Astrocyte of the cerebellum (primary cell): Measurements from ENCODE around the gene NCOA5.

Source experiments
- DNase-seq: peaks from one replicate; pipeline ENCODE4 v3.0.0-alpha.2; 2011; ENCODE audit warnings: low read depth
- H3K4me3 ChIP-seq: 2 replicates; pipeline ENCODE4 v1.5.1; 2011; ENCODE audit warnings: mild to moderate bottlenecking, low read depth, low read length, moderate library complexity
- in situ Hi-C: cut with HindIII; loops from 2 replicates; pipeline ENCODE4 v1.10.0; 2017; ENCODE audit warnings: low sequenced_read_pairs
- TF ChIP-seq, protein P1 (sequence below): IDR thresholded peaks from 2 replicates; pipeline ENCODE4 v1.5.1; 2012; ENCODE audit warnings: low read length, low read depth, moderate library complexity, mild to moderate bottlenecking; ENCODE audit errors: missing control alignments

Gene NCOA5

DNA sequence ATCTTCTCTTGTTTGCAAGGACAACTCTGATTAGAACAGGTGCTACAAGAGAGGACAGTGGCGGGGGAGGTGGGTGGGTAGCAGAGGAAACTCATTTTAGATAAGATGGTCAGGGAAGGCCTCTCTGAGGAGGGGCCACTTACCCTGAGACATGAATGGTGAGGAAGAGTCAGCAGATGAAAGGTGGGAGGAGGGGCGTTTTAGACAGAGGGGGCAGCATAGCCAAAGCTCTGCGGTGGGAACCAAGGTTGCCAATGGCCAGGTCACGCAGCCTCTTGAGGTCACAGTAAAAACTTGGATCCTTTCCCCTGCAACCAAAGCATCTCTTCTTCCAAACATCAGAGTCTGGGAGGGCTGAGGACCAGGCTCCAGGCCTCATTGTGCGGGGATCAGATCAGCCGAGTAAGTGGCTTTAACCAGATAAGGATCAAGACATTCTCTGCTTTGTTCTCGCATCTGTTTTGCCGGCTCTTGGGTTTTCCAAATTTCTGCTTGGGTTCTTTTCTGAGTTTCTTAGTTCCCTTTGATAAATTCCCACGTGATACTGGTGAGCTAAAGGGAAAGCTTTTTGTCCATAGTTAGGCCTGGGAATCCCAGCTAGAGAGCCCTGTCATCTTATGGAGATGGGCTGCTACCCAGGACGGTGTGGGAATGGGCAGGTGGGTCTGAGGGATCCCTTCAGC, 22.8 kb upstream of the NCOA5 start:
- DNase-seq, result no peak
- no peak overlapping the region for H3K4me3 ChIP-seq
- in situ Hi-C loops, result no loop called here
- TF ChIP-seq, protein P1, sequence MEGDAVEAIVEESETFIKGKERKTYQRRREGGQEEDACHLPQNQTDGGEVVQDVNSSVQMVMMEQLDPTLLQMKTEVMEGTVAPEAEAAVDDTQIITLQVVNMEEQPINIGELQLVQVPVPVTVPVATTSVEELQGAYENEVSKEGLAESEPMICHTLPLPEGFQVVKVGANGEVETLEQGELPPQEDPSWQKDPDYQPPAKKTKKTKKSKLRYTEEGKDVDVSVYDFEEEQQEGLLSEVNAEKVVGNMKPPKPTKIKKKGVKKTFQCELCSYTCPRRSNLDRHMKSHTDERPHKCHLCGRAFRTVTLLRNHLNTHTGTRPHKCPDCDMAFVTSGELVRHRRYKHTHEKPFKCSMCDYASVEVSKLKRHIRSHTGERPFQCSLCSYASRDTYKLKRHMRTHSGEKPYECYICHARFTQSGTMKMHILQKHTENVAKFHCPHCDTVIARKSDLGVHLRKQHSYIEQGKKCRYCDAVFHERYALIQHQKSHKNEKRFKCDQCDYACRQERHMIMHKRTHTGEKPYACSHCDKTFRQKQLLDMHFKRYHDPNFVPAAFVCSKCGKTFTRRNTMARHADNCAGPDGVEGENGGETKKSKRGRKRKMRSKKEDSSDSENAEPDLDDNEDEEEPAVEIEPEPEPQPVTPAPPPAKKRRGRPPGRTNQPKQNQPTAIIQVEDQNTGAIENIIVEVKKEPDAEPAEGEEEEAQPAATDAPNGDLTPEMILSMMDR, result no peak

DNA sequence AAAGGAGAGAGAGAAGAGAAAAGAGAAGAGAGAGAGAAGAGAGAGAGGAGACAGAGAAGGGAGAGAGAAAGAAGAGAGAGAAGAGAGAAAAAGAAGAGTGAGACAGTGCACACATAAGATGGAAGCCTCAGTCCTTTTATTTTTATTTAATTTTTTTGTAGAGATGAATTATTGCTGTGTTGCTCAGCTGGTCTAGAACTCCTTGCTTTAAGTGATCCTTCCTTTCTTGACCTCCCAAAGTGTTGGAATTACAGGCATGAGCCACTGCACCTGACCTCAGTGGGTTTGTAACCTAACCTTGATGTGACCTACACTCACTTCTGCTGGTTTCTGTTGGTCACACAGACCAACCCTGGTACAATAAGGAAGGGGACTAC, 22.1 kb upstream of the NCOA5 start:
- H3K4me3 ChIP-seq, result no peak overlapping the region
- DNase-seq, result no peak
- in situ Hi-C loops, result no loop called here
- TF ChIP-seq, protein P1, result no peak

DNA sequence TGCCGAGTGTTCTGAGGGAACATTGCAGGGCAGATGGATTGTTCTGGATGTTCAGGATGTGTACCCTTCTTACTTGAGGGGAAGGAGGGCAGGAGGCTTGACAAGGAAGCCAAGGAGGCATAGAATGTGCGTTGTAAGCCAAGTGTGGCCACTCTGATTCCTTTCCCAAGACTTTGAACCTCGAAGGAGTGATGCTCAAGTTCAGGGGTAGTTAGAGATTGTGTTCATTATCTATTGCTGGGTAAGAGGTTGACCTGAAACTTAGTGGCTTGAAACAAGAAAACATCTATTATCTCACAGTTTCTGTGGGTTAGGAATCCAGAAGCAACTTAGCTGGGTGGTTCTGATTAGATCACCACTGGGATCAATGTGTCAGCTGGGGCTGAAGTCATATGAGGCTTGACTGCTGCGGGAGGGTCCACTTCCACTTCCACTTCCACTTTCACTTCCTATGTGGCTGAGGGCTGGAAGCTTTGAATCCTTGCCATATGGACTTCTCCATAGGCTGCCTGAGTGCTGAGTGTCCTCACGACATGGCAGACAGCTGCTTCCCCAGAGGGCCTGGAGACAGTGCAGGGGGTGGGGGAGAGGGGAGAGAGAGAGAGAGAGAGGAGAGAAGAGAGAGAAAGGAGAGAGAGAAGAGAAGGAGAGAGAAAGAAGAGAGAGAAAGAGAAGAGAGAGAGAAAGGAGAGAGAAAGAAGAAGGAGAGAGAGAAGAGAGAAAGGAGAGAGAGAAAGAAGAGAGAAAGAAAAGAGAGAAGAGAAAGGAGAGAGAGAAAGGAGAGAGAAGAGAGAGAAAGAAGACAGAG, 21.5 kb upstream of the NCOA5 start:
- no peak for DNase-seq
- H3K4me3 ChIP-seq, result no peak overlapping the region
- TF ChIP-seq, protein P1, result no peak
- in situ Hi-C loops, result no loop called here

DNA sequence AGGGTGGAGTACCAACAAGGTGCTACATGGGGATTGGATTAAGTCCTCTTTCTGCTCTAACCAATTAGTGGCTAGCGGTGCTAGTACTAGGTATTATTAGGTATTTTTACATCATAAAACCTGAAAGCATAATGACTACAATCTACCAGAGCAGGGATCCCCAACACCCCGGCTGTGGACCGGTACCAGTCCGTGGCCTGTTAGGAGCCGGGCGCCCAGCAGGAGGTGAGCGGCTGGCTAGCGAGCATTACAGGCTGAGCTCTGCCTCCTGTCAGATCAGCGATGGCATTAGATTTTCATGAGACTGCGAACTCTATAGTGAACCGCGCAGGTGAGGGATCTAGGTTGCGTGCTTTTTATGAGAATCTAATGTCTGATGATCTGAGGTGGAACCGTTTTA, 19.2 kb upstream of the NCOA5 start:
- no peak overlapping the region for H3K4me3 ChIP-seq
- DNase-seq, result no peak
- TF ChIP-seq, protein P1, result no peak
- in situ Hi-C loops, result no loop called here

DNA sequence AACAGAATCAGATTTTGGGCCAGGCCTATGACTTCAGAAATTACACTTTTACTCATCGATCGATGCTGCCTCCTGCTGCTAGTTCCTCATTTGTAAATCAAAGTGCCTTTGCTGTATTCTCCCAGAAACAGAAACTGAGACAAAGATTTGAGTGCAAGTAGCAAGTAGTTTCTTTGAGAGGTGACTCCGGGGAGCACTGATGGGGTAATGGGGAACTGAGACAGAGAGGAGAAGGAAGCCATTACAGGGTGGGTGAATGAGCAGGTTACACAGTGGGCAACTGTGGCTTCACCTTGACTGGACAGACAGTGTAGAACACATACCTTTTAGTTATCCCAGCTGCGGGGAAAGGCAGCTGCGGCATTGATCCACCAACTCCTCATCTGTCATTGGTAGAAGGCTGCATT, 18.7 kb upstream of the NCOA5 start:
- no peak for DNase-seq
- H3K4me3 ChIP-seq, result no peak overlapping the region
- TF ChIP-seq, protein P1, result no peak
- in situ Hi-C loops, result no loop called here

DNA sequence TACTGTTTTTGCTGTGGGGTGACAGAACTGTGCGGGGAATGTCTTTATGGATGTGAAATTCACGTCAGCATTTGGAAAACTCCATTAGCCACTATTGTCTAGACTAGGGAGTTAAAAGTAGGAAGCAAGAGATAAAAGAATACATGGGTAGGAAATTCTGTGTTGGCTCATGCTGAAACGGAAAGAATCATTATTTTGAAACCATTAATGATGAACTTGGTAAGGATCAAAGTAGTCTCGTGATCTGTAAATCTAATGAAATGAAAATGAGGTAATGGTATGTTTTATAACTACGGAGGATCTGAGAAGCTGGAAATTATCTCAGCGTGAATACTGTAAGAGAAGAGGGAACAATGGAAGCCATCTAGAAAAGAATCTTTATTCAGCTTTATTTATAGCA, 17.3 kb upstream of the NCOA5 start:
- in situ Hi-C loops, result no loop called here
- no peak overlapping the region for H3K4me3 ChIP-seq
- TF ChIP-seq, protein P1, result no peak
- no peak for DNase-seq
